GM19438 (cell line): ENCODE data around the gene KRTAP4-5.
"Not testable (repeated sequence)": the region's sequence is repeated elsewhere in the genome, so short reads cannot be mapped to it uniquely, and the experiment has no call there.

ENCODE experiments used
- ATAC-seq: cut with Tn5 transposase; IDR thresholded peaks from one replicate; pipeline ENCODE4 v1.9.1; 2021; ENCODE audit warnings: low read depth; ENCODE audit not compliant: unreplicated experiment

The KRTAP4-5 gene

DNA sequence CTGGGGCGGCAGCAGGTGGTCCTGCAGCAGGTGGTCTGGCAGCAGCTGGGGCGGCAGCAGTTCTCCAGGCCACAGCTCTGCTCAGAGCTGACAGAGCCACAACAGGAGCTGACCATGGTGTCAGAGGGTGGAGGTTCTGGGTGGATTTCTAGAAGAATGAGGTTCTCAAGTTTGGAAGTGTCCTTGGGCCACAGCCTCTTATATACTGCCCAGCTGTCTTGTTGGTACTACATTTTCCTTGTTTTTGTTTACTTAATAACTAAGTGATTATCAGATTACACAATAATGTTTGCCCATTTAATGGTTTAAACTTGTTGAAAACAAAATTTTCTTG is at the start of gene KRTAP4-5:
Gene KRTAP4-5 (minus strand): TSS at position 174 of the 334 bp plus-strand sequence. CDS start 58 bp downstream, at position 116.
- no peak for ATAC-seq

DNA sequence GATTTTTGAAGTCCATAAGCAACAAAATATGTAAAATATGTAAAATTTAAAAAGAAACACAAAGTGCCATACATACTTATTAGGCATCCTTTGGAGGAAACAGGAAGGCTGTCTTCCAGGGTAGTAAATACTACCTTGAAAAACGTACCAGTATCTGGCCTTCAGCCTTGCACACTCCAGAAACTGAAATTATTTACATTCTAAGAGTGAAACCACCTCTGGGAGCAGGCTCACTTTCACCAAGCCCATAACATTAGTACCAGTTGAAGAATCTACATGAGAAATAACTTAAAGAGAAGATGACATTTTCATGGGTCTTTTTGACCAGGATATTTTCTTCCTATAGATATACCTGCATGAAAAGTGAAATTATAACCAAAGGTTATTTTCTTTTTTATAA is 46.4 kb upstream of the KRTAP4-5 start:
- ATAC-seq = no peak

DNA sequence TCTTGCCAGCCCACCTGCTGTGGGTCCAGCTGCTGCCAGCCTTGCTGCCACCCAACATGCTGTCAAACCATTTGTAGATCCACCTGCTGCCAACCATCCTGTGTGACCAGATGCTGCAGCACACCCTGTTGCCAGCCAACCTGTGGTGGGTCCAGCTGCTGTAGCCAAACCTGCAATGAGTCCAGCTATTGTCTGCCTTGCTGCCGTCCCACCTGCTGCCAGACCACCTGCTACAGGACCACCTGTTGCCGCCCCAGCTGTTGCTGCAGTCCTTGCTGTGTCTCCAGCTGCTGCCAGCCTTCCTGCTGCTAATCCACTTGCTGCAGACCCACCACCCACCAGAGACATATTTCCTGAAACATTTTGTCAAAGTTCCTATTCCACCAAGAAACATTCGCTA is 40.7 kb upstream of the KRTAP4-5 start:
- no peak for ATAC-seq

DNA sequence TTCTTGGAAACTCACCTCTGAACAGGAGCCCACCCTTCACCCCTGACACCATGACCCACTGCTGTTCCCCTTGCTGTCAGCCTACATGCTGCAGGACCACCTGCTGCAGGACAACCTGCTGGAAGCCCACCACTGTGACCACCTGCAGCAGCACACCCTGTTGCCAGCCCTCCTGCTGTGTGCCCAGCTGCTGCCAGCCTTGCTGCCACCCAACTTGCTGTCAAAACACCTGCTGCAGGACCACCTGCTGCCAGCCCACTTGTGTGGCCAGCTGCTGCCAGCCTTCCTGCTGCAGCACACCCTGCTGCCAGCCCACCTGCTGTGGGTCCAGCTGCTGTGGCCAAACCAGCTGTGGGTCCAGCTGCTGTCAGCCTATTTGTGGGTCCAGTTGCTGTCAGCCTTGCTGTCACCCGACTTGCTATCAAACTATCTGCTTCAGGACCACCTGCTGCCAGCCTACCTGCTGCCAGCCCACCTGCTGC is 40.3 kb upstream of the KRTAP4-5 start, which contains the start of gene KRTAP9-1:
Gene KRTAP9-1 (plus strand): TSS at position 51 of the 482 bp plus-strand sequence. CDS start 0 bp downstream, at position 51.
- ATAC-seq = not testable (repeated sequence)

DNA sequence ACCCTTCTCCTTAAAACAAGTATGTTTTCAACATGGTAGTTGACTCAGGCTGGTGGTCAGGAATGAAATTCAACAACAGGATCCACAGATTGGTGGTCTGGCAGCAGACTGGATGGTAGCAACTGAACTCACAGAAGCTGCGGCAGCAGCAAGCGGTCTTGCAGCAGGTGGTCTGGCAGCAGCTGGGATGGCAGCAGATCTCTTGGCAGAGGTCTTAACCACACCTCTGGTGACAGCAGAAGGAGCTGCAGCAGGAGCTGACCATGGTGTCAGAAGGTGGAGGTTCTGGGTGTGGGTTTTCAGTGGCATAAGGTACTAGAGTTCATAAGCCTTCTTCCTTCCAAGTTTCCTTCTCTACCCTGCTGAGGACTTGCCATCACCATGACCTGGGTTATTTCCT is 37.2 kb upstream of the KRTAP4-5 start:
- no peak for ATAC-seq

DNA sequence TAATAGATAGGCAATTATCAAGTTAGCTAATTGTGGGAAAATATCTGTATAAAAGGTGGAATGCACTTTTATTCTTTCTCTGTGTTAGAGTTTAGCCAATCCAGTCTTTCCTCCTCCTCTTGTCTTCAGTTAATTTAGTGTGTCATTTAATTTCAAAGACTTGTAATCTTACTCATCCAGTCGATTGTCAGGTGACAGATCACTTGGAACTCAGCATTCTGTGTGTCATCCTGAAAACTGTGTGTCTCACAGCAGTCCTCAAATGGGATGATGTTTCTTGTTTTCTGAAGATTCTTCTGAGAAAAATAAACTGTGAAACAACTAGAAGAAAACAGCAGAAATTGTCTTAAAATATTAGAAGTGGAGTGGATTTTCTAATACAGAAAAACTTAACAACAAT is 35.4 kb upstream of the KRTAP4-5 start:
- no peak for ATAC-seq

DNA sequence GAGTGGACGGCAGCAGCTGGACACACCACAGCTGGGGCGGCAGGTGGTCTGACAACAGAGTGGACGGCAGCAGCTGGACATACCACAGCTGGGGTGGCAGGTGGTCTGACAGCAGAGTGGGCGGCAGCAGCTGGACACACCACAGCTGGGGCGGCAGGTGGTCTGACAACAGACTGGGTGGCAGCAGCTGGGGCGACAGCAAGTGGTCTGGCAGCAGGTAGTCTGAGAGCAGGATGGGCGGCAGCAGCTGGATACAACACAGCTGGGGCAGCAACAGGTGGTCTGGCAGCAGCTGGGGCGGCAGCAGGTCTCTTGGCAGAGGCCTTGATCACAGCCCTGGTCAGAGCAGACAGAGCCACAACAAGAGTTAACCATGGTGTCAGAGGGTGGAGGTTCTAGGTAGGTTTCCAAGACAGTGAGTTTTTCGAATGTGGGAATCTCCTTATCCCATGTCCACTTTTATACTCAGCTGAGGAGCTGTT is 34.9 kb upstream of the KRTAP4-5 start, which contains the start of gene KRTAP4-1:
Gene KRTAP4-1 (minus strand): TSS at position 432 of the 482 bp plus-strand sequence. CDS start 57 bp downstream, at position 375.
- ATAC-seq = no peak

DNA sequence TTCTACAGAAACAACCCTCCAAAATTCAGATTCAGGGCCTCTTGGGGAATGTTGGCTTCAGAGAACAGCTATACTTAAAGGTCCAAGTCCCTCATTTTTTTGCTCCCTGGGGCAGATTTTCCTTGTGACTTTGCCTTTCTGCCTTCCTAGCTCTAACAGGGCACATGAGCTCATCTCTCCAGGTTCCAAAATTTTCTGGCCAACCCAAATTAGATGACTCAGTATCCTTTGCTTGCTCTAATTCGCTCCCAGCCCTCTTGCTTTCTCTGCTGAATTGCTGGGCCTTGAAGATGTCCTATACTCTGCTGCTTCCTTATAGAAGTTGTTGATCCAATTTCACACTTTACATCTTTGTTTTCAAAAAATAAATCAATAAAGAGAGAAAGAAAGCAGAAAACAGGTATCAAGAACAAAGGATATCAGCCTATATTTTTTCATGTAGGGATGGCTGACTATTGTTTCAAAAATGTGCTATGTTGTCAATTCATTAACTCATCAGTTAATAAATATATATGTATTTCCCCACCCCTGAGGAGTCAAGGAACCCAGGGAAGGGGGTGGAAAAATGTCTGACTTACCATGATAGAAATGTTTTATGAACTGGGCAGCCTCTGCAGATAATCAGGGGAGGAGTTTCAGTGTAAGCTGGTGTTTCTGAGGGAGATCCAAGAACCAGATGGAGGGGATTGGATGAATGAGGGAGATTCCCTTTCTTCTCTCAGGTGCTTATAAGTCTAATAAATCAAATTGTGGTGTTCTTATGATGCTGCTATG is 29.4 kb upstream of the KRTAP4-5 start:
- ATAC-seq = no peak

DNA sequence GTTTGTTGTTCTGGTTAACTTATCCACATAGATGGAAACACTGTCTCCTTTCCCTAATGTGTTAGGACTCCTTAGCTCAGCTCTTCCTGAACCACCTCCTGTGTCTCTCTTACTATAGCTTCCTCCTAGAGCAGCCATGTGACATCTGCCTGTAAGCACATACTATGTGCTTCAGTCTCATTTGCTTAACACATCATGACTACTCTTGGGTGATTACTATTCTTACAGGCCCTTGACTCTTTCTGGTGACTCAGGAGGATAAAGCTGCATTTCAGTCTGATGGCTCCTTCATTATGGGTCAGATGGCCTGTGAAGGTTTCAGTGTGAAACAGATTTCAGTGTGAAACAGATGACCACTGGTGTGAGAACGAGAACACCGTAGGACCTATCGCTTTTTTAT is 28.7 kb upstream of the KRTAP4-5 start:
- ATAC-seq = no peak

DNA sequence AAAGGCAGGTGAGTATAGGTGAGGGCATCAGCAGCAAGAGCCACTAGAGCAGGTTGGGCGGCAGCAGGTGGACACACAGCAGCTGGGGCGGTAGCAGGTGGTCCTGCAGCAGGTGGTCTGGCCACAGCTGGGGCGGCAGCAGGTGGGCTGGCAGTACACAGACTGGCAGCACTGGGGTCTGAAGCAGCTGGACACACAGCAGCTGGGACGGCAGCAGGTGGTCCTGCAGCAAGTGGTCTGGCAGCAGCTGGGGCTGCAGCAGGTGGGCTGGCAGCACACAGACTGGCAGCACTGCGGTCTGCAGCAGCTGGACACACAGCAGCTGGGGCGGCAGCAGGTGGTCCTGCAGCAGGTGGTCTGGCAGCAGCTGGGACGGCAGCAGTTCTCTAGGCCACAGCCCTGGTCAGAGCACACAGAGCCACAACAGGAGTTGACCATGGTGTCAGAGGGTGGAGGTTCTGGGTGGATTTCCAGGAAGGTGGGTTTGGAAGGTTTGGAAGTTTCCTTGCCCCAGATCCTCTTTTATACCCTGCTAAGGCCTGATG is 28.2 kb upstream of the KRTAP4-5 start, which contains the start of gene KRTAP4-2:
Gene KRTAP4-2 (minus strand): TSS at position 495 of the 545 bp plus-strand sequence. CDS start 57 bp downstream, at position 438.
- ATAC-seq = no peak

DNA sequence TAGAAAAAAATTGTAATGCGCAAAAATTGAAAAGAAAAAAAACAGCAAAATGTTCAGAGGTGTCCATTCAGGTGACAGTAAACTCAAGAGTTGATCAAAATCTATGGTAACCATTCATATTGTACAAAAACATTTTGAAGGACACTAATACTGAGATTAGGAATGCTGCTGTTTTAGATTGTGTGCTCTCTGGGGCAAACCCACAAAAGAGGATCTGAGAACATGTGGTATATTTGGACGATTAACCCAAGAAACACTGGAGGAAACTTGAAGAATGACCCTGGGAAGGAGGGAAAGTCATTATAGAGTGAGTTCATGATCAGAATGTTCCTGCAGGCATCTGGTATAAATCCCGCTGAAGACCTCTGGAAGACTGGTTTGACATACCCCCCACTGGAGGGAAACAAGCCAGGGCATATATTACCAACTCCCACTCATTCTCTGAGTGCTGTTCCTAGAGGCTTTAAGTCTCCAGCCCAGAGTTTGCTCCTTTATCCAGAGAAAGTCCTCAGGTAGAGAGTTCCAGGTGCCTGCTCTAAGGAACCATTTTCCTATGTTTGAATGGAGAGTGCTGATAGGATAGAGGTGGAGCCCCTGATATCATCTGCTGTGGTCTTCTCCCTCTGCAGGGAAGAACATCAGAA is 27.2 kb upstream of the KRTAP4-5 start:
- ATAC-seq = no peak

DNA sequence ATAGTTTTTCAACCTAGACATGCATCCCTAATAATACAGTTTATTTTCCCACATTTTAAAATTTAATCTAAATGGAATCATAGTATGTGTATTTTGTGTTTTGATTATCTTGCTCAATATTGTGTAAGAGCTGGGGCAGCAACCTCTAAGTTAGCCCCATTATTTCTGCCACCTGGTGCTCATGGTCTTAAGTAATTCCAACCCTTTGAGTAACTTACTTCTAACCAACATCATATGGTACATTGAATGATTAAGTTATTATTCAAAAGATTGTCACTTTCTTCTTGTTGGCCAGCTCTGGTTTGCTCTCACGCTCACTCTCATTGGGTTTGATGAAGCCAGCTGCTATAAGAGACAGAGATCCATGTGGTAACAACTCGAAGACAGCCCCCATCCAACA is 22.3 kb upstream of the KRTAP4-5 start:
- ATAC-seq = no peak

DNA sequence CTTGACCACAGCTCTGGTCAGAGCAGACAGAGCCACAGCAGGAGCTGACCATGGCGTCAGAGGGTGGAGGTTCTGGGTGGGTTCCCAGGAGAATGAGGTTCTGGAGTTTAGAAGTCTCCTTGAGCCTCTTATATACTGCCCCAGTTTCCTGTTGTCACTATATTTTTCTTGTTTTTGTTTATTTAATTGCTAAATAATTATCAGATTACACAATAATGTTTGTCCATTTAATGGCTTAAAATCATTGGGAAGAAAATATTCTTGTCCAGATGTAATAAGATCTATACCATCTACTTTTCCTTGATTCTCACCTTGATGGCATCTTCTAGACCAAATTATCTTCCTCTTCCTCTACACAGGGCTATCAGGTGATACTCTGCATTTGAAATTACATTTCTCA is 18.5 kb upstream of the KRTAP4-5 start, which contains the start of gene KRTAP4-3:
Gene KRTAP4-3 (minus strand): TSS at position 101 of the 400 bp plus-strand sequence. CDS start 49 bp downstream, at position 52.
- ATAC-seq = no peak

DNA sequence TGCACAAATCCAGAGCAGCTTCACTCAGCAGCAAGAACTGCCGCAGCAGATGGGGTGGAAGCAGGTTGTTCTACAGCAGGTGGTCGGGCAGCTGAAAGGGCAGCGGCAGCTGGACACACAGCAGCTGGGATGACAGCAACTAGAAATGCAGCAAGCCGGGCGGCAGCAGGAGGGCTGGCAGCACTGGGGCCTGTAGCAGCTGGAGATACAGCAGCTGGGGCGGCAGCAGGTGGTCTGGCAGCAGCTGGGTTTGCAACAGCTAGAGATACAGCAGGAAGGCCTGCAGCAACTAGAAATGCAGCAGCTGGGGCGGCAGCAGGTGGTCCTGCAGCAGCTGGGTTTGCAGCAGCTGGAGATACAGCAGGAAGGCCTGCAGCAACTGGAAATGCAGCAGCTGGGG is 17.9 kb upstream of the KRTAP4-5 start:
- ATAC-seq = no peak

DNA sequence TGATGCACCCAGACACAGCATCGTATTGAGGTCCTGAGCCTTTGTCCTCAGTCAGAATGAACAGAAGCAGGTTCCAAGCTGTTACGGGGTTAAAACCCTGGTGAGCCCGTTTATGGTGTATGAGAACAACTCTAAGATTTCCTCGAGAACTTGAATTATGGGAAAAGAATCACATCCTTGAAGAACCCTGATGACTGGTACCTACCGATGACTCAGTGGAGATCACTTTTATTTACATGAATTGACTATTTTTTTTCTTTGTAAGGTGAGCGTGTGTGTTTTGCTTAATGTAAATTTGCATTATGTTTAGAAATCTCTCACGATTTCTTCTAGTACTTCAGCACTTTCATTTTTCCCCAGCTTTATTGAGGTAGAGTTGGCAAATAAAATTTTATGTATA is 14.2 kb upstream of the KRTAP4-5 start:
- no peak for ATAC-seq

DNA sequence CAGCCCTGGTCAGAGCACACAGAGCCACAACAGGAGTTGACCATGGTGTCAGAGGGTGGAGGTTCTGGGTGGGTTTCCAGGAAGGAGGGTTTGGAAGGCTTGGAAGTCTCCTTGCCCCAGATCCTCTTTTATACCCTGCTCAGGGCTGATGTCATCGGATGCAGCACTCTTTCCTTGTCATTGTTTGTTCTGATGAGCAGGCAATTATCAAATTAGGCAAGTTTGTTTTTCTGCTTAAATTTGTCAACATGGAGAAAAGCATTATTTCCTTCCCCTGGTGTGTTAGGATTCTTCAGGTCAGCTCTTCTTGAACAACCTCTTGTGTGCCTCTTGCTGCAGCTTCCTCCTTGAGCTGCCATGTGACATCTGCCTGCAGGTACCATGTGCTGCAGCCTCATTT is 11.0 kb upstream of the KRTAP4-5 start, which contains the start of gene KRTAP4-4:
Gene KRTAP4-4 (minus strand): TSS at position 101 of the 400 bp plus-strand sequence. CDS start 57 bp downstream, at position 44.
- ATAC-seq = no peak

DNA sequence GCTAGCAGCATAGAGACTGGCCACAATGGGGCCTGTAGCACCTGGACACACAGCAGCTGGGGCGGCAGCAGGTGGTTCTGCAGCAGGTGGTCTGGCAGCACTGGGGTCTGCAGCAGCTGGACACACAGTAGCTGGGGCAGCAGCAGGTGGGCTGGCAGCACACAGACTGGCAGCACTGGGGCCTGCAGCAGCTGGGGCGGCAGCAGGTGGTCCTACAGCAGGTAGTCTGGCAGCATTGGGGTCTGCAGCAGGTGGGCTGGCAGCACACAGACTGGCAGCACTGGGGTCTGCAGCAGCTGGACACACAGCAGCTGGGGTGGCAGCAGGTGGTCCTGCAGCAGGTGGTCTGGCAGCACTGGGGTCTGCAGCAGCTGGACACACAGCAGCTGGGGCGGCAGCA is 10.6 kb upstream of the KRTAP4-5 start:
- not testable (repeated sequence) for ATAC-seq

DNA sequence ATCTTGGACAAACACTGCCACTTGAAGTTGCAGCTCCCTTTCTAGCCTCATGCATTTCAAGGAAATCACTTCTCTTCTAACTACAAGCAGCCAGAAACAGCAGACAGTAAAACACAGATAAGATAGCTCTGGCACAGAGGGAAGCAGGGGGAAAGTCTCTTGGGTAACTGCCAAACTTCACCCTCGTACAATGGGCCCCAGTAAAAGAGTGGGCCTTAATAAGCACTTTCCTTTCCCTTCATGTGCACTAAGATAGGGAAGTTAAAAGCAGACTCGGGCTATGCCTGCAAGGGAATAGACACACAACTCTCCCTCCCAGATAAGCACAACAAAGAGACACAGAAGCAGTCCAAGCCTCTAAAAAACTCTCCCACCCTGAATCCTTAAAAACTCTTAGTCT is 4.2 kb upstream of the KRTAP4-5 start:
- ATAC-seq = no peak

DNA sequence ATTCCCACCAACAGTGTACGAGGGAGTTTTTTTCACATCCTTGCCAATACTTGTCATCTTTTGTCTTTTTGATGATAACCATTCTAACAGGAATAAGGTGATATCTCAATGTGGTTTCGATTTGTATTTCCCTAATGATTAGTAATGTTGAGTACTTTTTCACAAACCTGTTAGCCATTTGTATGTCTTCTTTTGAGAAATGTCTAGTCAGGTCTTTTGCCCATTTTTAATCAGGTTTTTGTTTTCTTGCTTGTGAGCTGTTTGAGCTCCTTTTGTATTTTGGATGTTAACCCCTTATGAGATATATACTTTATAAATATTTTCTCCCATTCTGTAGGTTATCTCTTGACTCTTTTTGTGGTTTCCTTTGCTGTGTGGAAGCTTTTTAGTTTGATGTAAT is 1.9 kb upstream of the KRTAP4-5 start:
- no peak for ATAC-seq

DNA sequence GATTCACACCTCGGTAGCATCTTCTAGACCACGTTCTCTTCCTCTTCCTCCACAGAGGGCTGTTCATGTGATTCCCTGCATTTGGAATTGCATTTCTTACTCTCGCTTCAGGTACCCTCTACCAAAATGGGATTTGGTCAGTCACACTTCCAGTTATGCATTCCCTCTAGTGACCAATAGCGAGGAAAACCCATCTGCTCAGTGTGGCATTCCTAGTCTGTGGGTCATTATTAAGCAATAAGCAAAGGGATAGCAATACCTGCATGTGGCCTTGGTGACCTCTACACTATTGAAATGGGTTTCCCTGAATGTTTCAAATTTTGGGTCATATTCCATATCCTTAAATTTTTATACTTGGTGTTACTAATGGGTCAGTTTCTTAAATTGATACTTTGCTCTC is 401 bp upstream of the KRTAP4-5 start:
- no peak for ATAC-seq
